Mammary epithelial cell (primary cell): ENCODE measurements around the gene ZSCAN5B.

Source experiments
- EZH2 ChIP-seq: IDR thresholded peaks from 2 replicates; pipeline ENCODE4 v1.6.1; 2012; ENCODE audit warnings: low read length, inconsistent platforms, borderline replicate concordance
- TF ChIP-seq, protein P1 (sequence below), 2 donors: IDR thresholded peaks in 1 of 2; conservative IDR thresholded peaks in 1 of 2; 2 replicates each; pipeline ENCODE4 v1.5.1; 2011 to 2012; ENCODE audit warnings: inconsistent platforms in 2 of 2, low read length in 2 of 2, mild to moderate bottlenecking in 2 of 2, control low read depth in 1 of 2, low read depth in 1 of 2; ENCODE audit not compliant: insufficient read depth in 1 of 2; ENCODE audit errors: extremely low read depth in 1 of 2

GRCh38 chr19:56159622-56160271 lies 37.8 kb downstream of the ZSCAN5B start:
- TF ChIP-seq, protein P1, sequence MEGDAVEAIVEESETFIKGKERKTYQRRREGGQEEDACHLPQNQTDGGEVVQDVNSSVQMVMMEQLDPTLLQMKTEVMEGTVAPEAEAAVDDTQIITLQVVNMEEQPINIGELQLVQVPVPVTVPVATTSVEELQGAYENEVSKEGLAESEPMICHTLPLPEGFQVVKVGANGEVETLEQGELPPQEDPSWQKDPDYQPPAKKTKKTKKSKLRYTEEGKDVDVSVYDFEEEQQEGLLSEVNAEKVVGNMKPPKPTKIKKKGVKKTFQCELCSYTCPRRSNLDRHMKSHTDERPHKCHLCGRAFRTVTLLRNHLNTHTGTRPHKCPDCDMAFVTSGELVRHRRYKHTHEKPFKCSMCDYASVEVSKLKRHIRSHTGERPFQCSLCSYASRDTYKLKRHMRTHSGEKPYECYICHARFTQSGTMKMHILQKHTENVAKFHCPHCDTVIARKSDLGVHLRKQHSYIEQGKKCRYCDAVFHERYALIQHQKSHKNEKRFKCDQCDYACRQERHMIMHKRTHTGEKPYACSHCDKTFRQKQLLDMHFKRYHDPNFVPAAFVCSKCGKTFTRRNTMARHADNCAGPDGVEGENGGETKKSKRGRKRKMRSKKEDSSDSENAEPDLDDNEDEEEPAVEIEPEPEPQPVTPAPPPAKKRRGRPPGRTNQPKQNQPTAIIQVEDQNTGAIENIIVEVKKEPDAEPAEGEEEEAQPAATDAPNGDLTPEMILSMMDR (conservative IDR thresholded peaks at IDR 0.05 in 1 of 2, IDR thresholded peaks at IDR 0.05 in 1 of 2; ENCODE audit: extremely low read depth in 1 of 2, insufficient read depth in 1 of 2, low read depth in 1 of 2, low read length in 2 of 2): no peak
- no peak for TF ChIP-seq EZH2
